ENCODE results near the gene TMEM121B. TPM values are rescaled to one million over a fixed set of nuclear protein-coding genes. Genes with fewer than 3 reads are reported as not detected.

Gene TMEM121B
- total RNA-seq, 1 donor from 2014 or later, result 2.2 TPM

GRCh38 chr22:17140826-17141766, 19.9 kb upstream of the TMEM121B start:
- ATAC-seq, result no peak
- no peak for DNase-seq (ENCODE audit: missing footprints)
- intact Hi-C loops (cut with DNase I), result no loop called here

- intact Hi-C loops (cut with DNase I), result no loop called here
- peak; percentile 86 for ATAC-seq
- no peak for DNase-seq (ENCODE audit: missing footprints)
Observed at GRCh38 chr22:17140022-17140421, 18.9 kb upstream of the TMEM121B start.

GRCh38 chr22:17138513-17138912, 17.4 kb upstream of the TMEM121B start:
- DNase-seq (ENCODE audit: missing footprints) (no peak), ATAC-seq (no peak)
- intact Hi-C loops (cut with DNase I), result no loop called here

GRCh38 chr22:17137861-17138425, 16.8 kb upstream of the TMEM121B start:
- DNase-seq (ENCODE audit: missing footprints) (no peak), ATAC-seq (no peak)
- intact Hi-C loops (cut with DNase I), result no loop called here

GRCh38 chr22:17137170-17137569, 16.0 kb upstream of the TMEM121B start:
- DNase-seq (ENCODE audit: missing footprints), result no peak
- intact Hi-C loops (cut with DNase I), result no loop called here
- ATAC-seq, result no peak

- ATAC-seq (no peak), DNase-seq (ENCODE audit: missing footprints) (no peak)
- intact Hi-C loops (cut with DNase I), result no loop called here
Observed at GRCh38 chr22:17135153-17135760, 14.1 kb upstream of the TMEM121B start.

- no peak for DNase-seq (ENCODE audit: missing footprints)
- intact Hi-C loops (cut with DNase I), result loop anchor here (5.0 kb wide), 1 partner anchor 34 kb away; no protein-coding TSS in a partner anchor
- no peak for ATAC-seq
Observed at GRCh38 chr22:17133137-17133536, 12.0 kb upstream of the TMEM121B start.

- ATAC-seq (peak; percentile 87), DNase-seq (ENCODE audit: missing footprints) (no peak)
- intact Hi-C loops (cut with DNase I), result loop anchor here (5.0 kb wide), 1 partner anchor 35 kb away; no protein-coding TSS in a partner anchor
Observed at GRCh38 chr22:17132112-17132511, 11.0 kb upstream of the TMEM121B start.

GRCh38 chr22:17131686-17132085, 10.5 kb upstream of the TMEM121B start:
- intact Hi-C loops (cut with DNase I), result loop anchor here (5.0 kb wide), 1 partner anchor 36 kb away; no protein-coding TSS in a partner anchor
- DNase-seq (ENCODE audit: missing footprints) (no peak), ATAC-seq (peak; percentile 68)

- DNase-seq (ENCODE audit: missing footprints) (no peak), ATAC-seq (no peak)
- intact Hi-C loops (cut with DNase I), result loop anchor here (5.0 kb wide), 1 partner anchor 37 kb away; no protein-coding TSS in a partner anchor
Observed at GRCh38 chr22:17130199-17130598, 9.0 kb upstream of the TMEM121B start.

GRCh38 chr22:17120711-17121232, 388 bp downstream of the TMEM121B start:
- peak; percentile 66 for DNase-seq (ENCODE audit: missing footprints)
- ATAC-seq, result no peak
- intact Hi-C loops (cut with DNase I), result loop anchor here (1.0 to 5.0 kb wide), 3 partner anchors 33 to 51 kb away; partner anchors contain the start of gene HDHD5

- intact Hi-C loops (cut with DNase I), result loop anchor here (2.0 to 5.0 kb wide), 2 partner anchors 33 to 39 kb away; partner anchors contain the start of gene HDHD5
- peak; percentile 63 for DNase-seq (ENCODE audit: missing footprints)
- peak; percentile 27 for ATAC-seq
Observed at GRCh38 chr22:17120281-17120680, 879 bp downstream of the TMEM121B start.

GRCh38 chr22:17119481-17120202, 1.5 kb downstream of the TMEM121B start:
- ATAC-seq (peak; percentile 26), DNase-seq (ENCODE audit: missing footprints) (peak; percentile 75)
- intact Hi-C loops (cut with DNase I), result loop anchor here (2.0 to 5.0 kb wide), 2 partner anchors 32 to 39 kb away; partner anchors contain the start of gene HDHD5

- no peak for DNase-seq (ENCODE audit: missing footprints)
- no peak for ATAC-seq
- intact Hi-C loops (cut with DNase I), result no loop called here
Observed at GRCh38 chr22:17118342-17118741, 2.8 kb downstream of the TMEM121B start.

- intact Hi-C loops (cut with DNase I), result no loop called here
- ATAC-seq, result no peak
- no peak for DNase-seq (ENCODE audit: missing footprints)
Observed at GRCh38 chr22:17117890-17118289, 3.3 kb downstream of the TMEM121B start.

GRCh38 chr22:17117400-17117799, 3.8 kb downstream of the TMEM121B start:
- DNase-seq (ENCODE audit: missing footprints) (peak; percentile 71), ATAC-seq (no peak)
- intact Hi-C loops (cut with DNase I), result no loop called here

GRCh38 chr22:17116572-17117330, 4.4 kb downstream of the TMEM121B start:
- DNase-seq (ENCODE audit: missing footprints) (no peak), ATAC-seq (no peak)
- intact Hi-C loops (cut with DNase I), result no loop called here

Data from Right ventricle myocardium inferior (tissue), 1 donor.